Peyer's patch (tissue), 4 donors: ENCODE results near the gene SLC9A1.

Experiments
- POLR2A ChIP-seq, 2 donors: fragments of 450-650 bp; IDR thresholded peaks; one replicate each; pipeline ENCODE4 v1.5.1; 2017; ENCODE audit warnings: antibody characterized with exemption in 2 of 2, mild to moderate bottlenecking in 2 of 2, moderate library complexity in 2 of 2
- TF ChIP-seq, protein P1 (sequence below), 6 experiments: fragments of 450-650 bp in 4 of 6; fragments of 200-600 bp in 2 of 6; sonication (generic) in 1 of 6; IDR thresholded peaks; one replicate each; pipeline ENCODE4 v1.5.1; 2017 to 2019; ENCODE audit warnings: antibody characterized with exemption in 6 of 6, mild to moderate bottlenecking in 3 of 6, moderate library complexity in 1 of 6

DNA sequence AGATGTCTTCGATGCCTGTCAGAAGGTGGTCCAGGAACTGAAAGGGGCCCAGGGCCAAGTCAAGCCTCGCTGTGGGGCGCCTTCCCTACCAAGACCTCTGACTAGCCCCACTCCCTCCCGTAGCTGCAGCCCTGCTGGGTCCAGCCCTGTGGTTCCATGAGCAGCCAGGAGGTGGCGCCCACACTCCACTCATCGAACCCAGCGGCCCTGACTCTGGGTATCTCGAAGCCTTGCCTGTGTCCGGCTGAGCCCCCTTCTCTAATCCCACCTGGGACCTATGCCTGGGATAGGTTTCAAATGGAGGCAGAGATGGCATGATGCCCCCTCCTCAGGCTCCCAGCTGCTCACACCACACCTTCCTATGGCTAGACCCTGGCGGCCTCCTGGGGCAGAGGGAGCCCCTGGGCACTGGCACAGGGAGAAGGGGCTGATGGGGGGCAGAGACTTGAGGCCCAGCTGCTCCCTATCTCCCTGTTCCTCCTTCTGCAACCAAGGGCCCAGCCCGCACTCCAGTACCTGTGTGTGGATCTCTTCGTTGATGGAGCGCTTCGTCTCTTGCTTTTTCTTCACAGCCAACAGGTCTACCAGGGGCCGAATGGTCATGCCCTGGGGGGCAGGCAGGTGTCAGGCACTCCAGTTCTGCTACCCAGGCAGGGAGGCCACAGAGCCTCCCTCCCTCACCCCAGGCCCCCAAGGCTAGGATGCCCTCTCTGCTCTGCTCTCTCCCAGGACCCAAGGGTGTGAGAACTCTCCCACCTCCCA lies 52.0 kb downstream of the SLC9A1 start:
- TF ChIP-seq, protein P1, sequence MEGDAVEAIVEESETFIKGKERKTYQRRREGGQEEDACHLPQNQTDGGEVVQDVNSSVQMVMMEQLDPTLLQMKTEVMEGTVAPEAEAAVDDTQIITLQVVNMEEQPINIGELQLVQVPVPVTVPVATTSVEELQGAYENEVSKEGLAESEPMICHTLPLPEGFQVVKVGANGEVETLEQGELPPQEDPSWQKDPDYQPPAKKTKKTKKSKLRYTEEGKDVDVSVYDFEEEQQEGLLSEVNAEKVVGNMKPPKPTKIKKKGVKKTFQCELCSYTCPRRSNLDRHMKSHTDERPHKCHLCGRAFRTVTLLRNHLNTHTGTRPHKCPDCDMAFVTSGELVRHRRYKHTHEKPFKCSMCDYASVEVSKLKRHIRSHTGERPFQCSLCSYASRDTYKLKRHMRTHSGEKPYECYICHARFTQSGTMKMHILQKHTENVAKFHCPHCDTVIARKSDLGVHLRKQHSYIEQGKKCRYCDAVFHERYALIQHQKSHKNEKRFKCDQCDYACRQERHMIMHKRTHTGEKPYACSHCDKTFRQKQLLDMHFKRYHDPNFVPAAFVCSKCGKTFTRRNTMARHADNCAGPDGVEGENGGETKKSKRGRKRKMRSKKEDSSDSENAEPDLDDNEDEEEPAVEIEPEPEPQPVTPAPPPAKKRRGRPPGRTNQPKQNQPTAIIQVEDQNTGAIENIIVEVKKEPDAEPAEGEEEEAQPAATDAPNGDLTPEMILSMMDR (IDR thresholded peaks at IDR 0.05) = peak; percentile 94 to 98 (median 98)
- no peak for TF ChIP-seq POLR2A (IDR thresholded peaks at IDR 0.05)
